Measurements from ENCODE around the gene ANKRD12.

GRCh38 chr18:9330419-9330818, 193.8 kb downstream of the ANKRD12 start:
- TF ChIP-seq CTCF (IDR thresholded peaks at IDR 0.05 in 2 of 3, conservative IDR thresholded peaks at IDR 0.05 in 1 of 3; ENCODE audit: borderline replicate concordance in 1 of 3, insufficient read depth in 1 of 3, low read depth in 2 of 3, low read length in 2 of 3), result no peak
- TF ChIP-seq POLR2A (IDR thresholded peaks at IDR 0.05; ENCODE audit: borderline replicate concordance, extremely low read depth, insufficient read depth, insufficient read length), result no peak
- TF ChIP-seq EZH2 (IDR thresholded peaks at IDR 0.05), result no peak
- no peak for TF ChIP-seq YY1 (IDR thresholded peaks at IDR 0.05; ENCODE audit: extremely low read depth, insufficient replicate concordance, low read depth, low read length)
- TF ChIP-seq POLR2AphosphoS5 (IDR thresholded peaks at IDR 0.05; ENCODE audit: low read depth, low read length), result no peak
- TF ChIP-seq ELF1 (IDR thresholded peaks at IDR 0.05; ENCODE audit: borderline replicate concordance, low read depth), result no peak
- no peak for TF ChIP-seq ZNF274 (IDR thresholded peaks at IDR 0.05; ENCODE audit: low read depth, low read length)
- TF ChIP-seq CEBPB (IDR thresholded peaks at IDR 0.05; ENCODE audit: low read depth), result no peak
